TTC549 (cell line): Measurements from ENCODE around the gene ZNF506.
A peak's percentile ranks its signal among the peaks of the same experiment; 100 is the strongest.
"Not testable (repeated sequence)": the region's sequence is repeated elsewhere in the genome, so short reads cannot be mapped to it uniquely, and the experiment has no call there.

Source experiments
- FAIRE-seq: peaks from 2 replicates; lab custom pipeline; 2012; peaks lifted over from hg19 to GRCh38; lab: Jason Lieb, UNC

ZNF506 gene

DNA sequence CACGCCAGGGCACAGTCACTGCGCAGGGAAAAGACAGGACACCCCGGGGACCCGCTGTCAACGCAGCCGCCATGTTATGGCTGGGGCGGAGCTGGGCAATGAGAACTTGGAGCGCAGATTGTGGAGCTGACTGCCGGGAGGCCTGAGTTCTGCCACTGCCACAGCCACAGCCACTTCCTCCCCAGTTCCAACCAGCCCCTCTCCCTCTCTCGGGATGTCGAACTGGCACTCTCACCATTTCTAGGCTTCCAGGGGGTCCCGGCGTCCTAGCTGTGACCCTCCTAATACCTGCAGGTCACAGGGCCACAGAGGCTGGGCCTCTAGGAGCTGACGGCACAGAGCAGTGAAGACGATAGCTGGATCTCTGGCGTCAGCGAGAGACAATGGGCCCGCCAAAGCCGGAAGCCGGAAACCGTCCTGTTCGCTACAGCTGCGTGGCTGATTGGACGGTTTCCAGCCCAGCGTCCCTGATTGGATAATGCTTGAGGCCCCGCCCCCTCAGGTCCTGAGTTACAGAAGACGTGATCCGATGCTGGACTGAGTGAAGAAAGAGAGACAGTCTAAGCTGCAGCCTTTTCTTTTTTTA lies at the start of gene ZNF506:
Gene ZNF506 (minus strand): TSS at position 385 of the 586 bp plus-strand sequence. CDS start 147 bp downstream, at position 238.
- FAIRE-seq = no peak

DNA sequence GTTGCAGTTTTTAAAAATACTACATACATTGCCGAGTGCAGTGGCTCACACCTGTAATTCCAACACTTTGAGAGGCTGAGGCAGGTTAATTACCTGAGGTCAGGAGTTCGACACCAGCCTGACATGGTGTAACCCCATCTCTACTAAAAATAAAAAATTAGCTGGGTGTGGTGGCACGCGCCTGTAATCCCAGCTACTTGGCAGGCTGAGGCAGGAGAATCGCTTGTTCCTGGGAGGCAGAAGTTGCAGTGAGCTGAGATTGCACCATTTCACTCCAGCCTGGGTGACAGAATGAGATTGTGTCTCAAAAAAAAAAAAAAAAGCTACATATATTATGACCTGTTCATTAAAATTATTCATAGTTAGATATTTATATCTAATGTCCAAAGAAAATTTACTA lies 48.5 kb upstream of the ZNF506 start:
- not testable (repeated sequence) for FAIRE-seq

DNA sequence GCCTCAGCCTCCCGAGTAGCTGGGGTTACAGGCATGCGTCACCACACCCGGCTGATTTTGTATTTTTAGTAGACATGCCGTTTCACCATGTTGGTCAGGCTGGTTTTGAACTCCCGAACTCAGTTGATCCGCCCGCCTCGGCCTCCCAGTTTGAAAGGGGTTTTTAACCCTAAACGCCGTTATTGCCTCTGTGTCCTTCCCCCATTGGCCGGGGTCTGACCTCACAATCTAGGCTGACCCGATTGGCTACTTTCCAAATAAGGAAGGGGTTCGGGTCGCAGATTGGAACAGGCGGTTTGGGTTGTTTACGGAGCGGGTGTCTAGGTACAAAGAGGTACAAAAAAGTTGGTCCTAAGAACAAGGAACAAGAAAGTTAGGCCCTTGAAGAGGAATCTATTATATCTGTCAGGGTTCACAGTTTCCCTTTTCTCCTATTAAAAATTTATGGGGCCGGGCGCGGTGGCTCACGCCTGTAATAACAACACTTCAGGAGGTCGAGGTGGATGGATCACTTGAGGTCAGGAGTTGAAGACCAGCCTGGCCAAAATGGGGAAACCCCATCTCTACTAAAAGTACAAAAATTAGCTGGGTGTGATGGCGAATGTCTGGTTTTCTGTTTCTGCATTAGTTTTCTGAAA lies 45.2 kb upstream of the ZNF506 start:
- no peak for FAIRE-seq

DNA sequence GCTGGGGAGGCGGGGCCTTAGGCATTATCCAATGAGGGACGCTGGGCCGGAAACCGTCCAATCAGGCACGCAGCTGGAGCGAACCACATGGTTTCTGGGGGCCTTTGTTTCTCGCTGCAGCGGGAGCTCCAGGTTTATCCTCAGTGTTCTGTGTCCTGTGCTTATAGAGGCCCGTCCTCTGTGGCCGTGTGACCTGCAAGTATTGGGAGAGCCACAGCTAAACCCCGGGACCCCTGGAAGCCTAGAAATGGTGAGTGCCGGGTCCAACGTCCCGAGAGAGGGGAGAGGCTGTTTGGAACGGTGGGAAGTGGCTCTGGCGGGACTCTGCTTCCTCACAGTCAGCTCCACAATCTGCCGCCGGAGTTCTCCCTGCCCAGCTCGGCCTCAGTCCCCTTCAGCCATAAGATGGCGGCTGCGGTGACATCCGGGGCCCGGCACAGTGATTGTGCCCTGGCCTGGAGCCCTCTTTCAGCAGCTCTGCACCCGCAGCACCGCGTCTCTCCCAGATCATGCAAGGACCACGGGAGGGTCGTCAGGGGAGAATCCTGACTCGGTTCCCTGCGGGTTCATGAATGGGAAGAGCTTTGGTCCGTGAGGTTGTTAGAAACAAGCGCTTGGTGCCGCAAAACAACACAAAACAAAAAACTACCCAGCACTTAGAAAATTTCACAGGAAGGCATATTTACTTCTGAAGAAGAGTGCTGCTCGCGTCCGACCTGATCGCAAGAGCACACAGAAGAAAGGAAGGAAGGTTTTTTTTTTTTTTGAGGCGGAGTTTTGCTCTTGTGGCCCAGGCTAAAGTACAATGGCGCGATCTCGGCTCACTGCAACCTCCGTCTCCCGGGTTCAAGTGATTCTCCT lies 44.4 kb upstream of the ZNF506 start, which contains the start of gene ZNF253:
Gene ZNF253 (plus strand): TSS at position 133 of the 861 bp plus-strand sequence. CDS start 115 bp downstream, at position 248.
- FAIRE-seq = peak; percentile 68

DNA sequence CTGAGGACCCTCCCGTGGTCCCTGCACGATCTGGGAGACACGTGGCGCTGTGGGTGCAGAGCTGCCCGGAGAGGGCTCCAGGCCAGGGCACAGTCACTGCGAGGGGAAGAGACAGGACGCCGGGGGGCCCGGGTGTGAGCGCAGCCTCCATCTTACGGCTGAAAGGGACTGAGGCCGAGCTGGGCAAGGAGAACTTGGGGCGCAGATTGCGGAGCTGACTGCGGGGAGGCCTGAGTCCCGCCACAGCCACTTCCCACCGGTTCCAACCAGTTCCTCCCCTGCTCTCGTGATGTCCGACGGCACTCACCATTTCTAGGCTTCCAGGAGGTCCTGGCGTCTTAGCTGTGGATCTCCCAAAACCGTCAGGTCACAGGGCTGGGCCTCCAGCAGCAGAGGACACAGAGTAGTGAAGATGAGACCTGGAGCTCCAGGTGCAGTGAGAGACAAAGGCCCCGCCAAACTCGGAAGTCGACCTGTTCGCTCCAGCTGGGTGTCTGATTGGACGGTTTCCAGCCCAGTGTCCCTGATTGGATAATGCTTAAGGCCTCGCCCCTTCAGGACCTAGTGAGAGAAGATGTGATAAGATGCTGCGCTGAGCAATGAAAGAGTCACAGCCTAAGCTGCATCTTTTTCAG lies 39.3 kb upstream of the ZNF506 start:
- no peak for FAIRE-seq

DNA sequence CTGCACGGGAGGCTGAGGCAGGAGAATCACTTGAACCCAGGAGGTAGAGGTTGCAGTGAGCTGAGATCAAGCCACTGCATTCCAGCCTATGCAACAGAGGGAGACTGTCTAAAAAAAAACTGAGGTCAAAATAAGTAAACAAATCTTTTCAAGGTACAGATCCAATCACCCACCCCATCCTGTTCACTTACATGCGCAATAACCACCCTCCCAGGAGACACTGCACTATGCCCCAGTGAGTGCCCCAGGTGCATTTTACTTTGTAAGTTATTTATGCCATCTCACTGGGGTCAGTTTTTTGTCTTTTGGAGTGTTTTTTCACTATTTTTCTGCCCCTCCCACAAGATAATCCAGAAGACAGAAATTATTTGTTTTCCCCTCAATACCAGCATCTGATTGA lies 37.2 kb upstream of the ZNF506 start:
- no peak for FAIRE-seq

DNA sequence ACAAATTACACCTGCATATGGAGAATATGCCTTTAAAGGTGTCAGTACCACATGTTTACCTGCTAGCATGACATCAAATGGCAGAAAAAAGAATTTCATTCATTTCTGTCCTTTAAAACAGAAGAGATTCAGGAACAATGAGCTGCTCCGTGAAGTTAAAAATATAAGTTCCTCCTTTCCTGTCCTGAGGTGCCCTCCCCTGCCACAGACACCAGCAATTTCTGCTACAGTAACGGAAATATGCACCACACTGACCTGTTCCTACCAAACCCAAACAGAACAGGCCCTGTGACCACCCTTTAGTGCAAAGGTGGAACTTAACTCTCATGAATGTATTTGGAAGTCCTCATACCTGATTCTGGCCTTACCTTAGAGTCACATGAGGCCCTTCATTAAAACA lies 30.2 kb upstream of the ZNF506 start:
- FAIRE-seq = not testable (repeated sequence)

DNA sequence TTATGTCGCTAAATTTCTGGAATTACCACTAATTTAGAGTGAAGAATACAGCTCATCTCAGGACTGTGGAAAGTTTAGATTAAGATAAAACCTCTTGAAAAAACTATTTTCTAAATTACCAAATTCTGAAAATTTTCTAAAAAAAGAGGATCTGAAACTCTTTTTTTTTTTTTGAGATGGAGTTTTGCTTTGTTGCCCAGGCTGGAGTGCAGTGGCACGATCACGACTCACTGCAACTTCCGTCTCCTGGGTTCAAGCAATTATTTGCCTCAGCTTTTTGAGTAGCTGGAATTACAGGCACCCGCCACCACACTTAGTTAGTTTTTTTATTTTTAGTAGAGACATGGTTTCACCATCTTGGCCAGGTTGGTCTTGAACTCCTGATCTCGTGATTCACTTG lies 27.5 kb upstream of the ZNF506 start:
- FAIRE-seq = no peak

DNA sequence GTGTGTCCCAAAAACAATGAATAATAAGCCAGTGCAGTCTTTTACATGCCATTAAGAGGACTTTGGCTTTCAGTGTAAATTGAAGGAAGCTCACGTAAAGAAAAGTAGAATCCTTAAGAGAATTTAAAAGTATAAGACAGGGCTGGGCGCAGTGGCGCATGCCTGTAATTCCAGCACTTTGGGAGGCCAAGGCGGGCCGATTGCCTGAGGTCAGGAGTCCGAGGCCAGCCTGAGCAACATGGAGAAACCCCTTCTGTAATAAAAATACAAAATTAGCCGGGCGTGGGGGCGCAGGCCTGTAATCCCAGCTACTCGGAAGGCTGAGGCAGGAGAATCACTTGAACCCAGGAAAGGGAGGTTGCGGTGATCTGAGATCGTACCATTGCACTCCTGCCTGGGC lies 26.2 kb upstream of the ZNF506 start:
- no peak for FAIRE-seq

DNA sequence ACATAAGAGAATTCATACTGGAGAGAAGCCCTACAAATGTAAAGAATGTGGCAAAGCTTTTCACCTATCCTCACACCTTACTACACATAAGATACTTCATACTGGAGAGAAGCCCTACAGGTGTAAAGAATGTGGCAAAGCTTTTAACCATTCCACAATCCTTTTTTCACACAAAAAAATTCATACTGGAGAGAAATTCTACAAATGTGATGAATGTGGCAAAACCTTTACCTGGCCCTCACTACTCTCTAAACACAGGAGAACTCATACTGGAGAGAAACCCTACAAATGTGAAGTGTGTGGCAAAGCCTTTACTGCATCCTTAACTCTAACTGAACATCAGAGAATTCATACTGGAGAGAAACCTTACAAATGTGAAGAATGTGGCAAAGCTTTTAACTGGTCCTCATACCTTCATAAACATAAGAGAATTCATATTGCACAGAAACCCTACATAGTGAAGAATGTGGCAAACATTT lies 14.0 kb upstream of the ZNF506 start:
- FAIRE-seq = no peak

DNA sequence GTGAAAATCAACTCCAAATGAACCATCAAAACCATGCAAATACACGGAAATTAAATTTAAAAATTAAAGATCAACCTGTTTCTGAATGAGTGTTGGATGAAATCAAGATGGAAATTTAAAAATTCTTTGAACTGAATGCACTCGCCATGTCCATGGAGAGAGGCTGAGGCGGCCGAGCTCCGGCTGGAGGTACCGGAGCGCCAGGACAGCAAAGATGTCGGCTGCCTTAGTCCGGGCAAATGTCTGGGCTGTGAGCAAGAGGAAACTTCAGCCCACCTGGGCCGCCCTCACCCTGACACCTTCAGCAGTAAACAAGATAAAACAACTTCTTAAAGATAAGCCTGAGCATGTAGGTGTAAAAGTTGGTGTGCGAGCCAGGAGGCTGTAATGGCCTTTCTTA lies 5.3 kb upstream of the ZNF506 start:
- no peak for FAIRE-seq

DNA sequence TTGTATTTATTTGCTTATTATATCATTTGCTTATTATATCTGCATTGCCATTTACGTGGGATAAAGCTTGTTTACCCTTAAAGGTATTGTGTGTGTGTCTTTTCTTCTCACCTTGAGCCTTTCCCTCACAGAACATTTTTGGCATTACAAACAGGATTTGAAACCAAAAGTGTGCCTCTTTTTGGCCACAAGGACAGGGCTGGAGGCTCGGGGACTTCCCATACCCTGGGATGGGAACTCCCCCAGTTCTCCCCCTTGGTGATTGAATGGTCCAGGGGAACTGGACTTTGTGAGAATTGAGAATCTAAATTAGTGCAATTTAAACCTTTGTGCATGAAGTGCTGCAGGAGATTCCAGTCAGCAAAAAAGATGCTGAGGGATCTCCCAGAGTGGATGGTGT lies 2.4 kb upstream of the ZNF506 start:
- no peak for FAIRE-seq

DNA sequence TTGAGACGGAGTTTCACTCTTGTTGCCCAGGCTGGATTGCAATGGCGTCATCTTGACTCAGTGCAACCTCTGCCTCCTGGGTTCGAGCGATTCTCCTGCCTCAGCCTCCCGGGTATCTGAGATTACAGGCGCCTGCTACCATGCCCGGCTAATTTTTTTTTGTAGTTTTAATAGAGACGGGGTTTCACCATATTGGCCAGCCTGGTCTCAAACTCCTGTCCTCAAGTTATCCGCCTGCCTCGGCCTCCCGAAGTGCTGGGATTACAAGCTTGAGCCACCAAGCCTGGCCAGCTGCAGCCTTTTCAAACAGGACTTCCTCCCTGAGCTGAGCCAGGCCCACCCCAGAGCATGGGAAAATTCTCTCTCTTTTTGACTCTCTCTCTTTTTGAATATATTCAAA lies 426 bp upstream of the ZNF506 start:
- FAIRE-seq = not testable (repeated sequence)

DNA sequence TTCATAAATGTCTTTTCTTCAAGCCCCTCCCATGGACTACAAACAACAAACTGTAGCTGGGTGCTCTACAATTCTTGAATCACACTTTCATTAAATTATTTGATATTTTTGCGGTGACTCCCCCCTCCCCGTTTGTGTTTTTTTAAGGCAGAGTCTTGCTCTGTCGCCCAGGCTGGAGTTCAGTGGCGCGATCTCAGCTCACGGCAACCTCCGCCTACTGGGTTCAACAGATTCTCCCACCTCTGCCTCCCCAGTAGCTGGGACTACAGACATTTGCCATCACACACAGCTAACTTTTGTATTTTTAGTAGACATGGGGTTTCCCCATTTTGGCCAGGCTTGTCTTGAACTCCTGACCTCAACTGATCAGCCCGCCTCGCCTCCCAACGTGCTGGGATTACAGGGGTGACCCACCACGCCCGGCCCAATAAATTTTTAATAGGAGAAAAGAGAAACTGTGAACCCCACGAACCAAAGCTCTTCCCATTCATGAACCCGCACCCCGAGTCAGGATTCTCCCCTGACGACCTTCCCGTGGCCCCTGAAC lies 703 bp downstream of the ZNF506 start:
- no peak for FAIRE-seq

DNA sequence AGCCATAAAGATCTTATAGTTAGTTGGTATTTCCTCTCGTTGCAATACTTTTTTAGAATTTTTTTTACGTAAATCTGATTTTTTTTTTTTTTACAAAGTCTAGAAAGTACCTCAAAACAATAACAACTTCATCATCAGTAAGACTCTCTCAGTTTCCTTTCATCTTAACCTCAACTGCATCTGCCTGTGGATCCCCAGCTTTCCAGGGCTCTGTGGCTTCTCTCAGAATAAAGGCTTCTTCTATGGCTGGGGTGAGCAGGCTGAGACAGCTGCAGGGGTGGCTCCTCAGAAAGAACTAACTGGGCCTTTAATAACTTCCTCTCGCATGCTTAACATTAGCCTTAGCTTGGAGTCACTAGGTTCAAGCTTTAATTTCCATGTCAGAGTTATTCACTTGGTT lies 4.2 kb downstream of the ZNF506 start:
- FAIRE-seq = no peak

DNA sequence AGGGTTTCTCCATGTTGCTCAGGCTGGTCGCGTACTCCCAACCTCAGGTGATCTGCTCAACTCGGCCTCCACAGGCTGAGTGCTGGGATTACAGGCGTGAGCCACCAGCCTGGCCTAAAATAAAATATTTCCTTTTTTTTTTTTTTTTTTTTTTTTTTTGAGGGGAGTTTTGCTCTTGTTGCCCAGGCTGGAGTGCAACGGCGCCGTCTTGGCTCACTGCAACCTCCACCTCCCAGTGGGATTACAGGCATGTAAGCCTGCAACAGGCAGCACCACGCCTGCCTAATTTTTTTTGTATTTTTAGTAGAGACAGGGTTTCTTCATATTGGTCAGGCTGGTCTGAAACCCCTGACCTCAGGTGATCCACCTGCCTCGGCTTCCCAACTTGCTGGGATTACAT lies 4.9 kb downstream of the ZNF506 start:
- FAIRE-seq = no peak

DNA sequence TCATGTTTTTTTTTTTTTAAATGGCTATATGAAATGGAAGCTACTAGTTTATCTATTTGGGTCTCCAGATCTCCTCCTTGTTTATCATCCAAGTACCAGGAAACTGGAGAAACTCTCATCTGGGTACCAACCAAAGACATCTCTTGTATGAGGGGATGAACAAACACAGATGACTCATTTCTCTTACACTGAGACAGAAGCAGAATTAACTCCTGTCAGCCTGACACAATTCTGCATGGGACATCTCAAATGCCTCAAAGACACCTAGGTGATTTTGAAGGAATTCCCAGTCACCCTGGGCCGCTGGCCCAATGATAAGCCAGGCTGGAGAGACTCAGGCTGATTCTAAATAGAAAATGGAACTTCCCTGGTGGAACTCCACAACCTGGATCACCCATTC lies 9.6 kb downstream of the ZNF506 start:
- not testable (repeated sequence) for FAIRE-seq

DNA sequence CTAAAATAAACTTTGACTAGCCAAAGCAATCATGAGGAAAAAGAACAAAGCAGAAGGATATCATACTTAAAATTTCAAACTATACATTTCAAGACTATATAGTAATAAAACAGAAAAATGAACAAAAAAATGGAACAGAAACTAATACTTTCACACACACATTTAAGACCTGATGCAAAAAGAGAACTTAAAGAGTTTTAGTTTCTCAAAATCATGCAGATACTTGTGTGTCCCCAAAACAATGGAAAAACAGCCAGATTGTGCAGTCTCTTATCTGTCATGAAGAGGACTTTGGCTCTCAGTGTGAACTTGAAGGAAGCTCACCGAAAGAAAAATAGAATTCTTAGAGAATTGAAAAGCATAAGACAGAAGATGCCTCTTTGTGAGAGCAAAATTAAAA lies 16.1 kb downstream of the ZNF506 start:
- no peak for FAIRE-seq

DNA sequence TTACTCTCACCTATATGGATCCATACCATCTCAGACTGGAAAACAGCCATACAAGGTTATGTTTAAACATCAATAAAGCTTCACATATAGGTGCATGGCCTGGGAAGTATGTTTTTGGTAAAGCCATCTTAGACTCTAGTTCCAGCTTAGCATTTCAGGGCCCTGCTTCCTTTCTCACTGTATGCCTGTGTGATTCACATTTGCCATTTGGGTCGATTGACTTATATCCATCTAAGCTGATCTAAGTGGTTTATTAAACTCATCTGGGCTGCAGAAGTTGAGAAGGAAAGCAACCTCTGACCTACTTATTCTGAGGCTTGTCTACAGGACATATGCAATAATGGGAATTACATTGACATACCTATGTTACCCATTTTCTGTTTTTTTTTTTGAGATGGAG lies 33.5 kb downstream of the ZNF506 start:
- FAIRE-seq = no peak

DNA sequence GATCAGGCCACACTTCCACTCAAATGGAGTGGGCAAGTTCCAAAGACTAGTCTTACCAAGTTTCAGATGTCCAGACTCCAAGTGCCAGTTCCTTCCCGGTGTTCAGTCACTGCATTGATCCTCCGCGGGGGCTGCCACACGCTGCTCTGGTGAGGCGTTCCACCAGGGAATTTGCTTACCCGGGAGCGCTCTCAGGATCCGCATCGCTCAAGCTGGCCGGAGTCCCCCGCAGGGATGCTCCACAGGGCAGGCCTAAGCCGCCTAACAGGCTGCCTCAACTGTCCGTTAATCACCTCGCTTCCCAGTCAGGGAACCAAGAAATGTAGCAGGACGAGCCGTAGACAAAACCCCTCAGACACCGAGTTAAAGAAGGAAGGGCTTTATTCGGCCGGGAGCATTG lies 36.1 kb downstream of the ZNF506 start:
- FAIRE-seq = not testable (repeated sequence)

DNA sequence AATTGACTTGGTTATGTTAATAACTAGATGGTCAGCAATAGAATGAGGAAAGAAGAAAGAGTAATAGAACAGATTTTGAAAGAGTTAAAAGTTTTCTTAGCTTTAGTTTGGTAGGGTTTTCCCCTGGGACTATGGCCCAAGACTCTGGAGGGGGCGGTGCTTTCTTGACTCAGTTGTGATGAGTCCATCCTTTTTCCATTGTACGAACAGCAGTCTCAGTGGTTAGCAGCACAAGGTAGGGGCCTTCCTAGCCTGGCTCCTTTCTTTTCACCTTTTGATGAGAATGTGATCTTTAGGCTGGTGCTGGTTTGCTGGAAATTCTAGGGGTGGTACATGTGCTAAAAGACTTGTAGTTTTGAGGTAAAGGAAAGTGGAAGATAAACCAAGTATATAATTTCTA lies 38.8 kb downstream of the ZNF506 start:
- no peak for FAIRE-seq

DNA sequence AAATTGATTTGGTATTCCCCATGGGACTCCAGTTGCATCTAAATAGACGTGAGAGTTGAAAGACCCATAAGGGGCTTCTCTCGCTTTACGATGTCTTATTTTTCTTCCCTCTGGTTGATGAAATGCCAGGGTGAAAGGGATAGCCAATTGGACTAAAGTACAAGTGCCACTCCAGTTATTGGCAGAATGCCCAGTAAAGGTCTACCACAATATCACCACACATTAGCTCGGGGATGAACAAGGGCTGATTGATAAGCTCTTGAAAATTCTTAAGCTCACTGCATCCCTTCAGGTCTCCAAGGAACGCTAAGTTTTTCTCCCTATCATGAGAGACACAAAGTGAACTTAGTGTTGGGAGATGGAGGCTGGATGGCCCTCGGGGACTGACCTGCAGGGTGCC lies 39.8 kb downstream of the ZNF506 start:
- FAIRE-seq = not testable (repeated sequence)
